Measurements from ENCODE around the gene HEXB.

DNA sequence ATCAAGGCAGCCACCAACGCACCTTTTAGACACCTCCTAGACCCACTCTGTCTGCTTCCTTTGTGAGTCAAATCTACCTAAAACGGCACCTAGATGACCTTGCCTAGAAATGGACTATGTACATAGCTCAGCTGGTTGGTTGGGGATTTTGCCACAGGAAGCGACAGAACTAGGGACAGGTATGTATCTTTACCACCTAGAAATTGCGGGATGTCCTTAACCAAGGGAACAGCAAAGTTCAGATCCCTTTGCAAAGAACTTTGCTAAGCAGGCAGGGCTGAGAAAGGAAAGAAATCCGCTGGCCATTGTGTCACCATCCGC lies 42.5 kb upstream of the HEXB start:
- TF ChIP-seq, protein P1, sequence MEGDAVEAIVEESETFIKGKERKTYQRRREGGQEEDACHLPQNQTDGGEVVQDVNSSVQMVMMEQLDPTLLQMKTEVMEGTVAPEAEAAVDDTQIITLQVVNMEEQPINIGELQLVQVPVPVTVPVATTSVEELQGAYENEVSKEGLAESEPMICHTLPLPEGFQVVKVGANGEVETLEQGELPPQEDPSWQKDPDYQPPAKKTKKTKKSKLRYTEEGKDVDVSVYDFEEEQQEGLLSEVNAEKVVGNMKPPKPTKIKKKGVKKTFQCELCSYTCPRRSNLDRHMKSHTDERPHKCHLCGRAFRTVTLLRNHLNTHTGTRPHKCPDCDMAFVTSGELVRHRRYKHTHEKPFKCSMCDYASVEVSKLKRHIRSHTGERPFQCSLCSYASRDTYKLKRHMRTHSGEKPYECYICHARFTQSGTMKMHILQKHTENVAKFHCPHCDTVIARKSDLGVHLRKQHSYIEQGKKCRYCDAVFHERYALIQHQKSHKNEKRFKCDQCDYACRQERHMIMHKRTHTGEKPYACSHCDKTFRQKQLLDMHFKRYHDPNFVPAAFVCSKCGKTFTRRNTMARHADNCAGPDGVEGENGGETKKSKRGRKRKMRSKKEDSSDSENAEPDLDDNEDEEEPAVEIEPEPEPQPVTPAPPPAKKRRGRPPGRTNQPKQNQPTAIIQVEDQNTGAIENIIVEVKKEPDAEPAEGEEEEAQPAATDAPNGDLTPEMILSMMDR (IDR thresholded peaks at IDR 0.05): no peak
- TF ChIP-seq, protein P2, sequence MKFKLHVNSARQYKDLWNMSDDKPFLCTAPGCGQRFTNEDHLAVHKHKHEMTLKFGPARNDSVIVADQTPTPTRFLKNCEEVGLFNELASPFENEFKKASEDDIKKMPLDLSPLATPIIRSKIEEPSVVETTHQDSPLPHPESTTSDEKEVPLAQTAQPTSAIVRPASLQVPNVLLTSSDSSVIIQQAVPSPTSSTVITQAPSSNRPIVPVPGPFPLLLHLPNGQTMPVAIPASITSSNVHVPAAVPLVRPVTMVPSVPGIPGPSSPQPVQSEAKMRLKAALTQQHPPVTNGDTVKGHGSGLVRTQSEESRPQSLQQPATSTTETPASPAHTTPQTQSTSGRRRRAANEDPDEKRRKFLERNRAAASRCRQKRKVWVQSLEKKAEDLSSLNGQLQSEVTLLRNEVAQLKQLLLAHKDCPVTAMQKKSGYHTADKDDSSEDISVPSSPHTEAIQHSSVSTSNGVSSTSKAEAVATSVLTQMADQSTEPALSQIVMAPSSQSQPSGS (CRISPR knock-in tag; IDR thresholded peaks at IDR 0.05; ENCODE audit: borderline replicate concordance, low read depth): no peak
- TF ChIP-seq ZNF121 (CRISPR knock-in tag; IDR thresholded peaks at IDR 0.05): no peak
- no peak for TF ChIP-seq NFYB (CRISPR knock-in tag; conservative IDR thresholded peaks at IDR 0.05; ENCODE audit: low read depth)
- TF ChIP-seq, protein P3, sequence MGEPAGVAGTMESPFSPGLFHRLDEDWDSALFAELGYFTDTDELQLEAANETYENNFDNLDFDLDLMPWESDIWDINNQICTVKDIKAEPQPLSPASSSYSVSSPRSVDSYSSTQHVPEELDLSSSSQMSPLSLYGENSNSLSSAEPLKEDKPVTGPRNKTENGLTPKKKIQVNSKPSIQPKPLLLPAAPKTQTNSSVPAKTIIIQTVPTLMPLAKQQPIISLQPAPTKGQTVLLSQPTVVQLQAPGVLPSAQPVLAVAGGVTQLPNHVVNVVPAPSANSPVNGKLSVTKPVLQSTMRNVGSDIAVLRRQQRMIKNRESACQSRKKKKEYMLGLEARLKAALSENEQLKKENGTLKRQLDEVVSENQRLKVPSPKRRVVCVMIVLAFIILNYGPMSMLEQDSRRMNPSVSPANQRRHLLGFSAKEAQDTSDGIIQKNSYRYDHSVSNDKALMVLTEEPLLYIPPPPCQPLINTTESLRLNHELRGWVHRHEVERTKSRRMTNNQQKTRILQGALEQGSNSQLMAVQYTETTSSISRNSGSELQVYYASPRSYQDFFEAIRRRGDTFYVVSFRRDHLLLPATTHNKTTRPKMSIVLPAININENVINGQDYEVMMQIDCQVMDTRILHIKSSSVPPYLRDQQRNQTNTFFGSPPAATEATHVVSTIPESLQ (CRISPR knock-in tag; IDR thresholded peaks at IDR 0.05): no peak
- TF ChIP-seq ZNF317 (CRISPR knock-in tag; IDR thresholded peaks at IDR 0.05; ENCODE audit: borderline replicate concordance, low read depth): no peak
